Thoracic aorta (tissue), 2 donors: Measurements from ENCODE around the gene GBF1. TPM values are rescaled to one million over a fixed set of nuclear protein-coding genes. Genes with fewer than 3 reads are reported as not detected.
"Not testable (repeated sequence)": the region's sequence is repeated elsewhere in the genome, so short reads cannot be mapped to it uniquely, and the experiment has no call there.

ENCODE experiments used
- ATAC-seq: fragments of 150-250 bp; one replicate; pipeline ENCODE4 v1.8.0; 2017; ENCODE audit warnings: low read depth; ENCODE audit not compliant: insufficient number of reproducible peaks, low FRiP score
- DNase-seq: peaks from one replicate; pipeline ENCODE4 v3.0.0-alpha.2; 2020; ENCODE audit warnings: low spot score
- H3K27ac ChIP-seq, 2 donors: fragments of 200-600 bp; sonication (generic); 1 replicate in 1 of 2; 2 replicates in 1 of 2; pipeline ENCODE4 v1.5.1; 2016; ENCODE audit warnings: mild to moderate bottlenecking in 2 of 2, moderate library complexity in 2 of 2
- H3K27me3 ChIP-seq: fragments of 200-600 bp; sonication (generic); replicated peaks from 2 replicates; pipeline ENCODE4 v1.6.0; 2016; ENCODE audit warnings: mild to moderate bottlenecking; ENCODE audit not compliant: insufficient read depth
- H3K36me3 ChIP-seq: fragments of 200-600 bp; sonication (generic); one replicate; pipeline ENCODE4 v1.5.1; 2016
- H3K4me1 ChIP-seq, 2 donors: fragments of 200-600 bp; sonication (generic); 1 replicate in 1 of 2; 2 replicates in 1 of 2; pipeline versions ENCODE4 v1.5.1 to v1.6.0; 2016; ENCODE audit warnings: low read depth in 2 of 2, mild to moderate bottlenecking in 1 of 2; ENCODE audit not compliant: control insufficient read depth in 1 of 2
- H3K4me3 ChIP-seq: fragments of 200-600 bp; sonication (generic); 2 replicates; pipeline ENCODE4 v1.5.1; 2016; ENCODE audit warnings: mild to moderate bottlenecking
- H3K9me3 ChIP-seq: fragments of 200-600 bp; sonication (generic); 2 replicates; pipeline ENCODE4 v1.5.1; 2016
- total RNA-seq, 2 donors: library from RNA; depleted of rRNA; stranded (reverse); fragments of >200 nt; gene quantifications; one replicate each; pipeline versions ENCODE4 v1.1.0 to v1.2.3, GENCODE V29; 2016
- TF ChIP-seq, protein P1 (sequence below): fragments of 200-600 bp; sonication (generic); IDR thresholded peaks from one replicate; pipeline ENCODE4 v1.5.1; 2019; ENCODE audit warnings: antibody characterized with exemption

The GBF1 gene
- total RNA-seq, 2 donors from 2014 or later = 38.1 to 44.9 TPM

DNA sequence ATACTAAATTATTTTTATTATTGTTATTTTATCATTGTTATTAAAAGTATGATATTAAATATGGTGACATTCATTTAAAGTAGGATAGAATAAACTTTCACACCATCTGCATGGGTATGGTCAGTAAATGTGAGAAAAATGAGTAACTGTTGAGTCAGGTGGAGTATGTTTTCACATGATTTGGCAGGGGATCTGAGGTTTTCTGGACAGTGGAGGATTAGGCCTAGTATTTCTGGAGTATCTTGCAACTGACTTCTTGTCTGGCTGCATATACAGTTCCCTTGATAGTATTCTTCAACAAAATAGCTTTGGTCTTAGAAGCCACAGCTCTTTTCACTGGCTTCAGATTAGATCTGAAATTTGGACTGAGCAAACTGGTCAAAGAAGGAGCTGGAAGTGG, 54.5 kb downstream of the GBF1 start:
- TF ChIP-seq, protein P1, sequence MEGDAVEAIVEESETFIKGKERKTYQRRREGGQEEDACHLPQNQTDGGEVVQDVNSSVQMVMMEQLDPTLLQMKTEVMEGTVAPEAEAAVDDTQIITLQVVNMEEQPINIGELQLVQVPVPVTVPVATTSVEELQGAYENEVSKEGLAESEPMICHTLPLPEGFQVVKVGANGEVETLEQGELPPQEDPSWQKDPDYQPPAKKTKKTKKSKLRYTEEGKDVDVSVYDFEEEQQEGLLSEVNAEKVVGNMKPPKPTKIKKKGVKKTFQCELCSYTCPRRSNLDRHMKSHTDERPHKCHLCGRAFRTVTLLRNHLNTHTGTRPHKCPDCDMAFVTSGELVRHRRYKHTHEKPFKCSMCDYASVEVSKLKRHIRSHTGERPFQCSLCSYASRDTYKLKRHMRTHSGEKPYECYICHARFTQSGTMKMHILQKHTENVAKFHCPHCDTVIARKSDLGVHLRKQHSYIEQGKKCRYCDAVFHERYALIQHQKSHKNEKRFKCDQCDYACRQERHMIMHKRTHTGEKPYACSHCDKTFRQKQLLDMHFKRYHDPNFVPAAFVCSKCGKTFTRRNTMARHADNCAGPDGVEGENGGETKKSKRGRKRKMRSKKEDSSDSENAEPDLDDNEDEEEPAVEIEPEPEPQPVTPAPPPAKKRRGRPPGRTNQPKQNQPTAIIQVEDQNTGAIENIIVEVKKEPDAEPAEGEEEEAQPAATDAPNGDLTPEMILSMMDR = no peak
- H3K36me3 ChIP-seq = peaks cover under 1% of the 10 kb centered on the region
- H3K4me1 ChIP-seq = peaks cover 9% of the 10 kb centered on the region in 2 donors
- no peaks in the 10 kb centered on the region for H3K9me3 ChIP-seq
- peak overlapping the region in 1 of 2 donors; percentile 48 for H3K27ac ChIP-seq
- ATAC-seq = no peak
- no peak for DNase-seq
- H3K27me3 ChIP-seq = no peaks in the 10 kb centered on the region
- peak overlapping the region; percentile 44 for H3K4me3 ChIP-seq

DNA sequence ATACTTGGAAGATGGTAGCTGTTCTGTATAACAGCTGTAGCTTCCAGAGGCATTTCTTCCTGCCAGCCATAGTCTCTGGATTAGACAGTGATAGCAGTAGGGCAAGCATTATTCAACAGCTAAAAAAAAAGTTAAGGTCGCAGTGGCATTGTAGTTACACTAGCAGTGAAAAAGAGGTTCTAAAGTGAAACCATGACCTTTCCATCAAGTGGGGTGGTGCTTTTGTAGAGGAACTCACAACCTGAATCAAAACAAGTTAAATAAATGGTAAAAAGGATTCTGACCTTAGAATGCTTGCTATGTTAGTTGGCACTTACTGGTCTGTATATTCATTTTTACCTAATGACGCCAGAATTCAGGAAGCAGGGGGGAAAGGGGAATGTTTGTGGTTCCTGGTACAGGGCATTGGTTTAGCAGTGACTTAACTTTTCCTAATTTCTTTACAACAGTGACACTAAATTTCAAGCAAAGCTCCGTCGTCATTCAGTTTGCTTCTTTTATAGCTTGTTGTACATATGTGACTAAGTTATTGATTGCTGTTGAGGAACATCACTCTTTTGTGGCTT, 55.0 kb downstream of the GBF1 start:
- peak overlapping the region in 1 of 2 donors; percentile 48 for H3K27ac ChIP-seq
- peak overlapping the region; percentile 44 for H3K4me3 ChIP-seq
- no peak for ATAC-seq
- H3K9me3 ChIP-seq = no peaks in the 10 kb centered on the region
- no peaks in the 10 kb centered on the region for H3K27me3 ChIP-seq
- no peak for DNase-seq
- TF ChIP-seq, protein P1 = no peak
- peaks cover 9% of the 10 kb centered on the region in 2 donors for H3K4me1 ChIP-seq
- no peaks in the 10 kb centered on the region for H3K36me3 ChIP-seq

DNA sequence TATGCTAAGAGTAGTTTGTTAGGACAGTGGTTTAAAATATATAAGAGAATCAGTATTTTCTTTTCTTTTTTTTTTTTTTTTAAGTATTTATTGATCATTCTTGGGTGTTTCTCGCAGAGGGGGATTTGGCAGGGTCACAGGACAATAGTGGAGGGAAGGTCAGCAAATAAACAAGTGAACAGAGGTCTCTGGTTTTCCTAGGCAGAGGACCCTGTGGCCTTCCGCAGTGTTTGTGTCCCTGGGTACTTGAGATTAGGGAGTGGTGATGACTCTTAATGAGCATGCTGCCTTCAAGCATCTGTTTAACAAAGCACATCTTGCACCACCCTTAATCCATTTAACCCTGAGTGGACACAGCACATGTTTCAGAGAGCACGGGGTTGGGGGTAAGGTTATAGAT, 55.6 kb downstream of the GBF1 start:
- not testable (repeated sequence) for H3K27me3 ChIP-seq, DNase-seq, H3K9me3 ChIP-seq, H3K4me1 ChIP-seq, H3K36me3 ChIP-seq, ATAC-seq, H3K4me3 ChIP-seq
- peak overlapping the region in 1 of 2 donors; percentile 48 for H3K27ac ChIP-seq

DNA sequence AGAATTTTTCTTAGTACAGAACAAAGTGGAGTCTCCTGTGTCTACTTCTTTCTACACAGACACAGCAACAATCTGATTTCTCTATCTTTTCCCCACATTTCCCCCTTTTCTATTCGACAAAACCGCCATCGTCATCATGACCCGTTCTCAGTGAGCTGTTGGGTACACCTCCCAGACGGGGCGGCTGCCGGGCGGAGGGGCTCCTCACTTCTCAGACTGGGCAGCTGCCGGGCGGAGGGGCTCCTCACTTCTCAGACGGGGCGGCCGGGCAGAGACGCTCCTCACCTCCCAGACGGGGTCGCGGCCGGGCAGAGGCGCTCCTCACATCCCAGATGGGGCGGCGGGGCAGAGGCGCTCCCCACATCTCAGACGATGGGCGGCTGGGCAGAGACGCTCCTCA, 56.0 kb downstream of the GBF1 start:
- H3K4me1 ChIP-seq, H3K4me3 ChIP-seq, ATAC-seq: not testable (repeated sequence)

DNA sequence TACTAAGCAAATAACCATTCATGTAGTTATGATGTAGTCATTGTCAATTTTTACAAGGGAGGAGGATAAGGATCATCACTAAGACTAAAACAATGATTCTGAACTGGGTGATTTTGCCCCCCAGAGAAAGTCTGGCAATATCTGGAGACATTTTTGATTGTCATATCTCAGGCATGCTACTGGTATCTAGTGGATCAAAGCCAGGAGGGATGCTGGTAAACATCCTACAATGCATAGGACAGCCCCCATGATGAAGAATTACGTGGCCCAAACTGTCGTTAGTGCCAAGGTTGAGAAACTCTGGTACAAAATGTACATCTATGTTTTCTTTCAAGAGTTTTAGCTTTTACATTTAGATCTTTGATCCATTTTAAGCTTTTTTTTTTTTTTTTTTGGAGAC, 57.3 kb downstream of the GBF1 start:
- H3K4me1 ChIP-seq = peaks cover 9% of the 10 kb centered on the region in 2 donors
- H3K9me3 ChIP-seq = no peaks in the 10 kb centered on the region
- H3K27ac ChIP-seq = no peak overlapping the region
- TF ChIP-seq, protein P1 = no peak
- H3K27me3 ChIP-seq = no peaks in the 10 kb centered on the region
- H3K36me3 ChIP-seq = no peaks in the 10 kb centered on the region
- no peak for ATAC-seq
- no peak overlapping the region for H3K4me3 ChIP-seq
- no peak for DNase-seq

More for the DNA sequence above, 56.0 kb downstream of the GBF1 start:
- not testable (repeated sequence) for H3K36me3 ChIP-seq, DNase-seq, H3K27ac ChIP-seq, H3K9me3 ChIP-seq, H3K27me3 ChIP-seq

DNA sequence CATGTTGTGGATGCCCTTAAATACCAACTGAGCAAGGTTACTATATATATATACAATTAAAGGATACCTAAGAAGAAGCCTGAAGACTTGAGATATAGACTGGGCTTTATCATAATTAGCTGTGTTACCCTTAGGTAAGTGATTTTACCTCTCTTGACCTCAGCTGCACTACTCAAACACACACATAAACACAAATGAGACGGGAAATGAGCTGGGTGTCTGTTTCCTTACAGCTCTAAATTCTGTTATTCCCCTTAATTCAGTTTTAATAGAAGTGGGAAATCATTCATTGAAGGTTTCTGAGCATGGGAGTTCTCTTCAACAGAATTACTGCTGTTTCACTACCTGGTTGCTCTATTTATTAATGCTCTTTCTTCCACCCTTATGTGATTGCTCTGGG, 60.7 kb downstream of the GBF1 start:
- DNase-seq (no peak), ATAC-seq (no peak)
- TF ChIP-seq, protein P1 = no peak
- Histone ChIP-seq H3K27ac (no peak overlapping the region), H3K36me3 (no peaks in the 10 kb centered on the region), H3K9me3 (no peaks in the 10 kb centered on the region), H3K4me3 (no peak overlapping the region), H3K4me1 (peaks cover 7 to 14% of the 10 kb centered on the region in 2 donors), H3K27me3 (no peaks in the 10 kb centered on the region)
